Fibroblast of pulmonary artery (primary cell): ENCODE data around the gene TIMP1.

Experiments
- DNase-seq: peaks from one replicate; pipeline ENCODE4 v3.0.0-alpha.2; 2010; ENCODE audit warnings: low read depth
- H3K4me3 ChIP-seq: replicated peaks from 2 replicates; pipeline ENCODE4 v1.5.1; 2011; ENCODE audit warnings: low read depth, mild to moderate bottlenecking, control low read depth, low read length, moderate library complexity
- TF ChIP-seq, protein P1 (sequence below): IDR thresholded peaks from 2 replicates; pipeline ENCODE4 v1.5.1; 2011; ENCODE audit warnings: mild to moderate bottlenecking, control low read depth, low read length, inconsistent platforms; ENCODE audit errors: missing control alignments

The TIMP1 gene

DNA sequence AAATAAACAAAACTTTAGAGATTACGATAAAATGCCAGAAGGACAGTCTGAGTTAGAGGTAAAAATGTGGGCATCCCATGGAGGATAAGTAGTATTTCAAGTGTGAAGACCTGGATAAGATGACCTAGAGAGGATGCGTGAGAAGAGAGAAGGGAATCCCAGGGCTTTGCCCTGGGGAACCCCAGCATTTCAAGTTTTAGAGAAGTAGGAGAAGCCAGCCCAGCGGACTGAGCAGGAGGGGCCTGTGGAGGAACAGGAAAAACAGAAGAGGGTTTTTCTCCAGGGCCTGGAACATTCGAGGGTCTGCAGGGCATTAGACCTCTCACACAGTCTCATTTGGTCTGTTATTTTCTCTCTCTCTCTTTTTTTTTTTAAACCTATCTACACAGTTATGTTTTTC is 50.4 kb downstream of the TIMP1 start:
- TF ChIP-seq, protein P1, sequence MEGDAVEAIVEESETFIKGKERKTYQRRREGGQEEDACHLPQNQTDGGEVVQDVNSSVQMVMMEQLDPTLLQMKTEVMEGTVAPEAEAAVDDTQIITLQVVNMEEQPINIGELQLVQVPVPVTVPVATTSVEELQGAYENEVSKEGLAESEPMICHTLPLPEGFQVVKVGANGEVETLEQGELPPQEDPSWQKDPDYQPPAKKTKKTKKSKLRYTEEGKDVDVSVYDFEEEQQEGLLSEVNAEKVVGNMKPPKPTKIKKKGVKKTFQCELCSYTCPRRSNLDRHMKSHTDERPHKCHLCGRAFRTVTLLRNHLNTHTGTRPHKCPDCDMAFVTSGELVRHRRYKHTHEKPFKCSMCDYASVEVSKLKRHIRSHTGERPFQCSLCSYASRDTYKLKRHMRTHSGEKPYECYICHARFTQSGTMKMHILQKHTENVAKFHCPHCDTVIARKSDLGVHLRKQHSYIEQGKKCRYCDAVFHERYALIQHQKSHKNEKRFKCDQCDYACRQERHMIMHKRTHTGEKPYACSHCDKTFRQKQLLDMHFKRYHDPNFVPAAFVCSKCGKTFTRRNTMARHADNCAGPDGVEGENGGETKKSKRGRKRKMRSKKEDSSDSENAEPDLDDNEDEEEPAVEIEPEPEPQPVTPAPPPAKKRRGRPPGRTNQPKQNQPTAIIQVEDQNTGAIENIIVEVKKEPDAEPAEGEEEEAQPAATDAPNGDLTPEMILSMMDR, result no peak

DNA sequence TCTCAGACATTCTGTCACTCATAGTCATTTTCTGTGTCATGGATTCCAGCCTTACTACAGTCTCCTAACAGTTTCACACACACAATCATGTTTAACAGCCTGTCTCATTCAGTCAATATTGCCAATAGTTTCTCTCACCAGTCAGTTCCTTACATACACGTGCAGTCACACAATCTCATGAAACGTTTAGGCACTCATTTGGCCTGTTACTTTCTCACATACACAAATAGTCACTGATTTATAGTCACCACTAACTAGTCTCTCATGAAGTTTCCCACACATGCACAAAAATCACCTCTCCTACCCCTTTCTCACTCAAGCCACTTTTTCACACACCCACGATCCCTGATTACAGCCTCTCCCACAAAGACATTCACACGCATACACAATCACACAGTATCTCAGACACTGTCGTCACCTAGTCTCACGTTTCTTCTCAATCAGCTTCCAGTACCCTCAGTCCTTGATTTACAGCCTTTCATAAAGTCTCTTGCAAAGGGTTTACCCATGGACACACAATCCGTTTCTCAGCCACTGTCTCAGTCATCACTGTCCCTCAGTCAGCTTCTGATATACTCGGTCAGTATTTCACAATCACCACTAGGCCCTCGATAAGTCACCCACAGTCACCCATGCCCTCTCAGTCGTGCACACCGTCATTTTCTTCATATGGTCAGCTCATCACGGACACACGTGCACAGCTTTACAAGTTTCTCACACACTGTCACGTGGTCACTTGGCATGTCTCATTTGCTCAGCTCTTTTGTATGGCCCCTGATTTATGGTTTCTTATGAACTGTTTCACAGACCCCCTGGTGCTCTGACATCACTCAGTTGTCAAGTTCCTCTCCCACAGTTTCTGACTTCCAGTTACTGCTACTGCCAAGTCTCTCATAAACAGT is 51.7 kb downstream of the TIMP1 start:
- TF ChIP-seq, protein P1, result no peak
- H3K4me3 ChIP-seq, result no peak overlapping the region

More for the DNA sequence above, 50.4 kb downstream of the TIMP1 start:
- DNase-seq, result no peak
- no peak overlapping the region for H3K4me3 ChIP-seq

GRCh38 chrX:47634871-47635575 is 52.8 kb downstream of the TIMP1 start:
- DNase-seq, result no peak
- H3K4me3 ChIP-seq, result no peak overlapping the region
- TF ChIP-seq, protein P1, result no peak

More for the DNA sequence above, 51.7 kb downstream of the TIMP1 start:
- no peak for DNase-seq
